Measurements from ENCODE around the gene ITPR1. TPM values are rescaled to one million over a fixed set of nuclear protein-coding genes. Genes with fewer than 3 reads are reported as not detected.

ITPR1 gene
- polyA plus RNA-seq, 1 of the 3 experiments (the other 2 are of a cell fraction) = 5.9 TPM

DNA sequence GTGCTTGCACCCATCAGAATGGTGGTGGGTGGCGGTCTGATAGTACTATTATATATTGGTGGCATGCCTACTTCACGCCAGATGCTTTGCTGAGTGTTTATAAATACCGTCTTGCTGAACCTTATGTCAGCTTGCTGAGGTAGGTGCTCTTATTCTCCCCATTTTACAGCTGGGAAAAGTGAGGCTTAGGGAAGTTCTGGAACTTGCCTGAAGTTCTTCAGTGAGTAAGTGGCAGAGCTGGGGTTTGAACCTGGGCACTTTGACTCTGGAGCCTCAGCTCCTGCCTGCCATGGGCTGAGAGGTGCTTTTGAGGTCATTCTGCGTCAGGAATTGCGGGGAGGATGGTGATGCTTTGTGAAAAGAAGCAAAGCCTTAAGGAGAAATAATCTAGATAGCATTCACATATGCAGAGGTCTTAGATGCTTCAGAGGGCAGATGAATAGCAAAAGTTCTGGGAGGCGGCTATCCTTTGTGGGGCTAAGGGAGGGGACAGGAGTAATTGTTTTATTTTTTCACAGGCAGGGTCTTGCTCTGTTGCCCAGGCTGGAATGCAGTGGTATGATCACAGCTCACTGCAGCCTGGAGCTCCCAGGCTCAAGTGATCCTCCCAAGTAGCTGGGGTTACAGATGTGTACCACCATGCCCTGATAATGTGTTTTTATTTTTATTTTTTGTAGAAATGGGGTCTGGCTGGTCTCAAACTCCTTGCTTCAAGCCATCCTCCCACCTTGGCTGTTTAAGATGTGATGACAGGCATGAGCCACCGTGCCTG is 18.5 kb downstream of the ITPR1 start:
- no peak for DNase-seq
- H3K4me1 ChIP-seq (ENCODE audit: control insufficient read depth in 1 of 2, insufficient read depth in 2 of 2, low read depth in 1 of 2, low read length in 1 of 2) = peaks cover 0 to 59% of the 10 kb centered on the region in 2 experiments; a peak in 2 of 4 replicates
- no peak overlapping the region for H3K4me2 ChIP-seq
- no peaks in the 10 kb centered on the region for H4K20me1 ChIP-seq (ENCODE audit: insufficient read depth)
- H3K4me3 ChIP-seq (ENCODE audit: low read depth in 2 of 2, low read length in 1 of 2) = no peak overlapping the region
- H3K27ac ChIP-seq (ENCODE audit: low read depth in 2 of 2, low read length in 1 of 2) = peak overlapping the region in 1 of 2 experiments; percentile 89; a peak in 2 of 4 replicates
- no peak for TF ChIP-seq MEF2A (IDR thresholded peaks at IDR 0.05; ENCODE audit: borderline replicate concordance, low read depth)
- ChIA-PET CTCF (interaction anchor here (1.2 to 1.8 kb wide), 2 partner anchors 18 to 122 kb away, joined by 3 to 7 read pairs; partner anchors contain the start of gene ITPR1), POLR2A (interaction anchor here (0.6 to 3.2 kb wide), 2 partner anchors 19 to 475 kb away, joined by 3 to 22 read pairs; partner anchors contain the start of gene ITPR1)
- H3K36me3 ChIP-seq (replicated peaks in 1 of 2; ENCODE audit: control insufficient read depth in 1 of 2, insufficient read depth in 2 of 2, low read length in 1 of 2) = no peaks in the 10 kb centered on the region
- H3K9me2 ChIP-seq = no peaks in the 10 kb centered on the region
- no peaks in the 10 kb centered on the region for H3F3A ChIP-seq (replicated peaks; ENCODE audit: insufficient read depth)
- no peaks in the 10 kb centered on the region for H3K9me3 ChIP-seq
- no peak overlapping the region for H3K9ac ChIP-seq
- WGBS (ENCODE audit: low lambda C conversion rate) = 75% methylated on average over 7 of the region's 7 CpGs
- H2AFZ ChIP-seq (ENCODE audit: low read depth) = no peak overlapping the region
- no peaks in the 10 kb centered on the region for H3K79me2 ChIP-seq (ENCODE audit: insufficient read depth)
- H3K27me3 ChIP-seq (ENCODE audit: insufficient read depth) = no peaks in the 10 kb centered on the region

DNA sequence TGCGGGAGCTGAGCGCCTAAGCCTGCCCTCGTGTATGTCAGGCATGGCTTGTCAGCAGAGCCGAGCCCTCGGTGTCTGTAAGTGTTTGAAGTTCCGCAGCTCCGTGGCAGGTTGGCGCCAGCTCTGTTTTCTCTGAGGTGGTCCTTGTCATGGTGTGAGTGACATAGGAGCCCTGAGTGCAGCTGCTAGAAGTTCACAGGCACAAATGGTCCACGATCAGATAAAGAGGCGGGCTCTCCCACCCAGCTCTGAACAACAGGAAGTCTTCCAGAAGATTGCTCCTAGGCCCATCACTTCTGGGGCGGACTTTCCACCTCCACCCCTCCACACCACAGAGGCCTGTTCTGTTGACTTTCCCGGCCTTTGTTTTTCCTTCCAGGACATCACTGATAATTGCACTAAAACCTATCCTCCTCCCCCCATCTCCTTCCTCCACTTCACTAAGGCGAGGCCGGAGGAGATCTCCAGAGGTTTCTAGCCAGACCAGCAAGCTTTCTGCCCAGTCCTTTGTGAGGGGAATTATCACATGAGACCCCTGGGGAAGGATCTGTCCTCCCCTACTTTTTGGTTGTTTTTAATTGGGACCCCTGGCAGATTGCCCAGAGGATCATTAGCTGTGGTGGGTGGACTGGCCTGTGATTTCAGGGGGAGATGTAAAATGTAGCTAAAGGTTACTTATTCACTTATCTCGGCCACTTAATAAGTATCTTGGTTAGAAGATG is 19.9 kb downstream of the ITPR1 start:
- H3K27me3 ChIP-seq (ENCODE audit: insufficient read depth) = no peaks in the 10 kb centered on the region
- no peak overlapping the region for H2AFZ ChIP-seq (ENCODE audit: low read depth)
- peaks cover 0 to 45% of the 10 kb centered on the region in 2 experiments; a peak in 2 of 4 replicates for H3K4me1 ChIP-seq (ENCODE audit: control insufficient read depth in 1 of 2, insufficient read depth in 2 of 2, low read depth in 1 of 2, low read length in 1 of 2)
- H3K79me2 ChIP-seq (ENCODE audit: insufficient read depth) = no peaks in the 10 kb centered on the region
- 62% methylated on average over 14 of the region's 15 CpGs for WGBS (ENCODE audit: low lambda C conversion rate)
- H3K4me2 ChIP-seq = no peak overlapping the region
- peak; percentile 51 for DNase-seq
- ChIA-PET POLR2A (interaction anchor here (0.7 to 3.2 kb wide), 6 partner anchors 9 to 45 kb away, joined by 3 to 22 read pairs (median 4); partner anchors contain the start of gene ITPR1), CTCF (interaction anchor here (0.7 to 1.9 kb wide), 6 partner anchors 9 to 162 kb away, joined by 3 to 13 read pairs (median 4); no protein-coding TSS in a partner anchor)
- no peaks in the 10 kb centered on the region for H4K20me1 ChIP-seq (ENCODE audit: insufficient read depth)
- no peak overlapping the region for H3K4me3 ChIP-seq (ENCODE audit: low read depth in 2 of 2, low read length in 1 of 2)
- TF ChIP-seq MXI1 (IDR thresholded peaks at IDR 0.05; ENCODE audit: low read depth, low read length) = peak; percentile 78; the same call in 1 of the 2 replicates
- TF ChIP-seq, protein P1, sequence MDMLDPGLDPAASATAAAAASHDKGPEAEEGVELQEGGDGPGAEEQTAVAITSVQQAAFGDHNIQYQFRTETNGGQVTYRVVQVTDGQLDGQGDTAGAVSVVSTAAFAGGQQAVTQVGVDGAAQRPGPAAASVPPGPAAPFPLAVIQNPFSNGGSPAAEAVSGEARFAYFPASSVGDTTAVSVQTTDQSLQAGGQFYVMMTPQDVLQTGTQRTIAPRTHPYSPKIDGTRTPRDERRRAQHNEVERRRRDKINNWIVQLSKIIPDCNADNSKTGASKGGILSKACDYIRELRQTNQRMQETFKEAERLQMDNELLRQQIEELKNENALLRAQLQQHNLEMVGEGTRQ (IDR thresholded peaks at IDR 0.05; ENCODE audit: borderline replicate concordance, low read depth, low read length) = no peak
- peak overlapping the region in 1 of 2 experiments; percentile 89; a peak in 2 of 4 replicates for H3K27ac ChIP-seq (ENCODE audit: low read depth in 2 of 2, low read length in 1 of 2)
- no peak overlapping the region for H3K9ac ChIP-seq
- no peaks in the 10 kb centered on the region for H3K36me3 ChIP-seq (replicated peaks in 1 of 2; ENCODE audit: control insufficient read depth in 1 of 2, insufficient read depth in 2 of 2, low read length in 1 of 2)
- H3F3A ChIP-seq (replicated peaks; ENCODE audit: insufficient read depth) = no peaks in the 10 kb centered on the region
- no peaks in the 10 kb centered on the region for H3K9me3 ChIP-seq
- H3K9me2 ChIP-seq = no peaks in the 10 kb centered on the region

DNA sequence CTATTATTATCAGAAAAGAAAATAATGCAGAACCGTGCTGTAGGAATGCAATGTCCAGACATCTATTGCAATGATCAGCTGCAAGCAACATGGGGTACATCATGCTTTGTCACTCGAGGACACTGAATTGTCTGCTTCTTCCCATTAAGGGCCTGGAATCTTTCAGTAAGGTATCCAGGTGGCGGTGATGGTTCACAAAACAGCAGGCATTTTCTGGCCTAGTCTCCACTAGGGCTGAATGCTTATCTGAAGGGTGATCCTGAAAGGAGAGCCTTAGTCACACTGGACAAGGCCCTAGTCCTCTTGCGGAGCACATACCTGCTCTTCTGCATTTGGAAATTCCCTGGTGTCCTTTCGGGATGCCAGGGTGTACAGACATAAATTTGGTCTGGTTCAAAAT is 21.2 kb downstream of the ITPR1 start:
- Histone ChIP-seq H2AFZ (ENCODE audit: low read depth) (no peak overlapping the region), H3K36me3 (replicated peaks in 1 of 2; ENCODE audit: control insufficient read depth in 1 of 2, insufficient read depth in 2 of 2, low read length in 1 of 2) (no peaks in the 10 kb centered on the region), H3K9ac (no peak overlapping the region), H3K9me3 (no peaks in the 10 kb centered on the region), H3K27me3 (ENCODE audit: insufficient read depth) (no peaks in the 10 kb centered on the region), H3K79me2 (ENCODE audit: insufficient read depth) (no peaks in the 10 kb centered on the region), H4K20me1 (ENCODE audit: insufficient read depth) (no peaks in the 10 kb centered on the region), H3K4me1 (ENCODE audit: control insufficient read depth in 1 of 2, insufficient read depth in 2 of 2, low read depth in 1 of 2, low read length in 1 of 2) (peaks cover 0 to 39% of the 10 kb centered on the region in 2 experiments; a peak in 2 of 4 replicates), H3F3A (replicated peaks; ENCODE audit: insufficient read depth) (no peaks in the 10 kb centered on the region), H3K27ac (ENCODE audit: low read depth in 2 of 2, low read length in 1 of 2) (peak overlapping the region in 1 of 2 experiments; percentile 89; a peak in 2 of 4 replicates), H3K4me2 (no peak overlapping the region), H3K9me2 (no peaks in the 10 kb centered on the region), H3K4me3 (ENCODE audit: low read depth in 2 of 2, low read length in 1 of 2) (no peak overlapping the region)
- ChIA-PET CTCF (interaction anchor here (0.7 to 1.9 kb wide), 5 partner anchors 12 to 163 kb away, joined by 3 to 13 read pairs (median 5); no protein-coding TSS in a partner anchor), POLR2A (interaction anchor here (1.0 to 2.3 kb wide), 3 partner anchors 9 to 47 kb away, joined by 3 to 11 read pairs (median 4); partner anchors contain the start of gene SUMF1)
- DNase-seq = no peak
- 87% methylated on average over 5 of the region's 5 CpGs for whole genome bisulfite sequencing (ENCODE audit: low lambda C conversion rate)
- TF ChIP-seq GATA2 (CRISPR knock-in tag; IDR thresholded peaks at IDR 0.05) (peak; percentile 54; the same call in 1 of the 2 replicates), FOSL2 (IDR thresholded peaks at IDR 0.05; ENCODE audit: borderline replicate concordance, low read depth) (no peak), EZH2phosphoT487 (IDR thresholded peaks at IDR 0.05; ENCODE audit: borderline replicate concordance, low read depth) (no peak), MEF2A (IDR thresholded peaks at IDR 0.05; ENCODE audit: borderline replicate concordance, low read depth) (no peak), RAD21 (IDR thresholded peaks at IDR 0.05; ENCODE audit: low read length) (peak; percentile 21; the same call in 1 of the 2 replicates), EP300 (IDR thresholded peaks at IDR 0.05; ENCODE audit: borderline replicate concordance in 1 of 2, low read depth in 1 of 2, low read length in 1 of 2) (no peak), RXRA (IDR thresholded peaks at IDR 0.05; ENCODE audit: borderline replicate concordance, low read depth) (no peak), SMC3 (IDR thresholded peaks at IDR 0.05; ENCODE audit: low read depth, low read length) (no peak), ELF1 (IDR thresholded peaks at IDR 0.05) (no peak), MXI1 (IDR thresholded peaks at IDR 0.05; ENCODE audit: low read depth, low read length) (no peak)
- TF ChIP-seq, protein P2, sequence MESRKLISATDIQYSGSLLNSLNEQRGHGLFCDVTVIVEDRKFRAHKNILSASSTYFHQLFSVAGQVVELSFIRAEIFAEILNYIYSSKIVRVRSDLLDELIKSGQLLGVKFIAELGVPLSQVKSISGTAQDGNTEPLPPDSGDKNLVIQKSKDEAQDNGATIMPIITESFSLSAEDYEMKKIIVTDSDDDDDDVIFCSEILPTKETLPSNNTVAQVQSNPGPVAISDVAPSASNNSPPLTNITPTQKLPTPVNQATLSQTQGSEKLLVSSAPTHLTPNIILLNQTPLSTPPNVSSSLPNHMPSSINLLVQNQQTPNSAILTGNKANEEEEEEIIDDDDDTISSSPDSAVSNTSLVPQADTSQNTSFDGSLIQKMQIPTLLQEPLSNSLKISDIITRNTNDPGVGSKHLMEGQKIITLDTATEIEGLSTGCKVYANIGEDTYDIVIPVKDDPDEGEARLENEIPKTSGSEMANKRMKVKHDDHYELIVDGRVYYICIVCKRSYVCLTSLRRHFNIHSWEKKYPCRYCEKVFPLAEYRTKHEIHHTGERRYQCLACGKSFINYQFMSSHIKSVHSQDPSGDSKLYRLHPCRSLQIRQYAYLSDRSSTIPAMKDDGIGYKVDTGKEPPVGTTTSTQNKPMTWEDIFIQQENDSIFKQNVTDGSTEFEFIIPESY (IDR thresholded peaks at IDR 0.05; ENCODE audit: borderline replicate concordance, low read depth) = no peak
- TF ChIP-seq, protein P3, sequence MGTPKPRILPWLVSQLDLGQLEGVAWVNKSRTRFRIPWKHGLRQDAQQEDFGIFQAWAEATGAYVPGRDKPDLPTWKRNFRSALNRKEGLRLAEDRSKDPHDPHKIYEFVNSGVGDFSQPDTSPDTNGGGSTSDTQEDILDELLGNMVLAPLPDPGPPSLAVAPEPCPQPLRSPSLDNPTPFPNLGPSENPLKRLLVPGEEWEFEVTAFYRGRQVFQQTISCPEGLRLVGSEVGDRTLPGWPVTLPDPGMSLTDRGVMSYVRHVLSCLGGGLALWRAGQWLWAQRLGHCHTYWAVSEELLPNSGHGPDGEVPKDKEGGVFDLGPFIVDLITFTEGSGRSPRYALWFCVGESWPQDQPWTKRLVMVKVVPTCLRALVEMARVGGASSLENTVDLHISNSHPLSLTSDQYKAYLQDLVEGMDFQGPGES (IDR thresholded peaks at IDR 0.05; ENCODE audit: low read depth, low read length) = no peak

Measured in SK-N-SH (cell line).